GM18907 (cell line): ENCODE results near the gene TRA2B.

Experiments
- ATAC-seq: cut with Tn5 transposase; IDR thresholded peaks from one replicate; pipeline ENCODE4 v1.9.1; 2021; ENCODE audit warnings: mild to moderate bottlenecking, moderate library complexity; ENCODE audit not compliant: unreplicated experiment

Gene TRA2B

GRCh38 chr3:185881926-185882325, 55.9 kb downstream of the TRA2B start:
- ATAC-seq: no peak

DNA sequence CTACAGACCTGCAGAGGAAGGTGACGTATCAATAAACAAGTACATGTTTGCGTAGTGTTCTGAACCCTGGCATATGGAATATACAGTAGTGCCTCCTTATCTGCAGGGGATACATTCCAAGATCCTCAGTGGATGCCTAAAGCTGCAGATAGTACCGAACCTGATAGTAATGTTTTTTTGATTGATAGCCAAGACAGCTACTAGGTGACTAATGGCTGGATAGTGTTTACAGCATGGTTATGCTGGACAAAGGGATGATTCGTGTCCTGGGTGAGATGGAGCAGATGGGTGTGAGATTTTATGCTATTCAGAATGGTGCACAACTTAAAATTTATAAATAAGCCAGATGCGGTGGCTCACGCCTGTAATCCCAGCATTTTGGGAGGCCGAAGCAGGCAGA, 57.2 kb downstream of the TRA2B start:
- no peak for ATAC-seq

DNA sequence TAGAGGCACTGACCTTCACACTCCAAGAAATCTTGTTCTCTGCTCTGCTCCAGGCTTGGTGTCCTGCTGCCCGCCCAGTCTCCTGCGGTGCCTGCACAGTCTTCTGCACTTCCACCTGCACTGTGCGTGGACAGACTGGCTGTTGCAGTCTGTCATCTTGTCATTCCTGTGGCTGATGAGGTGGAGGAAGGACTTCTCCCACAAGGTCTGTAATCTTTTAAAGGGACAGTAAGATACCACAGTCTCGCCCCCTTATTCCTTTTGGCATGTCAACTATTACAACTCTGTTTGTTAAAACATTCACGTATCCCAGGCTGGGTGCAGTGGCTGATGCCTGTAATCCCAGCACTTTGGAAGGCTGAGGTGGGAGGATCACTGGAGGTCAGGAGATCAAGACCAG, 58.9 kb downstream of the TRA2B start:
- ATAC-seq: no peak

DNA sequence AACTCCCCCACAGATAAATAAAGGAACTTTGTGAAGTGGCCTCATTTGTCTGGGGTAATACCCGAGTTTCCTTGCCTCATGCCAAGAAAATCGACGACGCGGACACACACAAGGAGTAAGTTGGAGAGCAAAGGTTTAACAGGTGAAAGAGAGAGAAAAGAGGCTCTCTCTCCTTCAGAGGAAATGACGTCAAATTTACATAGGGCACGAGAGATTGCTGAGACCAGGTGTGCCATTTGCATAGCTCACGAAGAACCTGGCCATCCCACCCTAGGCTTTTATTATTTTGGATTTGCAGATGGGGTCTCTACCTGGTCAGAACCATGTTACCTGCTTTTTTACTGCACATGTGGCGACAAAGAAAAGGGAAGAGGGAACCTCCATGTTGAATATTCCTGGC, 63.7 kb downstream of the TRA2B start:
- ATAC-seq: no peak

GRCh38 chr3:185867650-185868049, 70.2 kb downstream of the TRA2B start:
- no peak for ATAC-seq

GRCh38 chr3:185866995-185867394, 70.8 kb downstream of the TRA2B start:
- ATAC-seq: no peak

DNA sequence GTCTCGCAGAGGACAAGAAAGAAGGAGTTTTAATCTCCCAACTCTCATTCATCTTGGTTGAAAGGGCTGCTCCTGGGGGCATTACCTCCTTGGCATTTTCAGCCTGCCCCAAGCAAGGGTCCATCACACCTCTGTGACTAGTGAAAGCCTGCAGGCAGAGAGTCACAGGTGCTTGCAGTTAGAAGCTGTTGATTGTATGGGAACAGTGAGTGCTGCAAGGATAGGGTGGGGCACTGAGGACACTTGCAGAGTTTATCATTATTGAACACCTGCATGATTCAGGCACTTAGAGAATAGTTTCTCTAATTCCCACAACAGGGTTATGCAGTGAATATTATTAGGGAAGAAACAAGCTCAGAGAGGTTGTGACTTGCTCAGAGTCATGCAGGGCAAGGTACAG, 71.3 kb downstream of the TRA2B start:
- no peak for ATAC-seq
